A549 (cell line): ENCODE data around the gene ECPAS.

ENCODE experiments used
- CTCF ChIP-seq: fragments of >200 bp; sonication (Bioruptor Twin); formaldehyde crosslinking; IDR thresholded peaks from 3 replicates; pipeline ENCODE4 v1.5.1; 2016
- MAZ ChIP-seq: fragments of 150-350 bp; IDR thresholded peaks from 2 replicates; pipeline ENCODE4 v1.6.1; 2014; ENCODE audit warnings: antibody characterized with exemption, low read depth, low read length, borderline replicate concordance
- SMC3 ChIP-seq: fragments of >200 bp; sonication (Bioruptor Twin); formaldehyde crosslinking; IDR thresholded peaks from 3 replicates; pipeline ENCODE4 v1.6.1; 2018; ENCODE audit warnings: inconsistent platforms
- USF2 ChIP-seq: fragments of 450-650 bp; IDR thresholded peaks from 2 replicates; pipeline ENCODE4 v1.6.1; 2014; ENCODE audit warnings: antibody characterized with exemption

- no peak for TF ChIP-seq CTCF
- TF ChIP-seq USF2, result no peak
- TF ChIP-seq SMC3, result no peak
- TF ChIP-seq MAZ, result no peak
Observed at GRCh38 chr9:111372297-111372696, 111.9 kb downstream of the ECPAS start.
